Measurements from ENCODE around the gene CTRB1.
"Not testable (repeated sequence)": the region's sequence is repeated elsewhere in the genome, so short reads cannot be mapped to it uniquely, and the experiment has no call there.

CTRB1 gene

DNA sequence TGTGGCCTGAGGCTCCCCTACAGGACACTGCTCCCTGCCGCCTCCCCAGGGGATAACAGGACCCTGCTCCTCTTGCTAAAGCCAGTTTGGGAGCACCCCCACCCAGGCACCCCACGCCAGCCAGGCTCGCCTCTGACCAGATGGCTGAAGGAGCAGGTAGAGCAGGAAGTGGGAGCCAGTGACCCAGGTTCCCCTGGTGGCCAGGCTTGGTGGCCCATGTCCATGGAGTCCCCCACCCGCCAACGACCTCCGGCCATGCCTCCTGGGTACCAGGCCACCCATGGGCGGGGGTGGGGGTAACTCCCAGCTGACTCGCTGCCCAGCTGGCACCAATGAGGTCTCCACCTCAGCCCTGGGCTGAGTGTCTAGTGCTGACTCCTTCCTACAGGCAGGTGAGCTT lies 22.6 kb downstream of the CTRB1 start:
- Histone ChIP-seq H3K36me3 (ENCODE audit: insufficient read depth, low read length) (no peaks in the 10 kb centered on the region; the same call in 1 of the 2 replicates), H3K9me3 (ENCODE audit: low read length) (no peaks in the 10 kb centered on the region), H3K9ac (ENCODE audit: low read length) (no peak overlapping the region), H3F3A (ENCODE audit: insufficient read depth, low read length) (no peaks in the 10 kb centered on the region), H4K20me1 (ENCODE audit: insufficient read depth, low read length) (no peaks in the 10 kb centered on the region), H2AFZ (ENCODE audit: low read length) (no peak overlapping the region), H3K27ac (ENCODE audit: low read depth, low read length, poor library complexity, severe bottlenecking) (no peak overlapping the region), H3K4me3 (ENCODE audit: low read depth, low read length, poor library complexity, severe bottlenecking) (no peak overlapping the region), H3K79me2 (ENCODE audit: insufficient read depth, low read length) (no peaks in the 10 kb centered on the region), H3K9me2 (ENCODE audit: low read depth, low read length) (no peaks in the 10 kb centered on the region), H3K27me3 (ENCODE audit: insufficient read depth, low read length) (0 out of 2 replicates have a peak, but pooled peaks cover 7% of the 10 kb centered on the region), H3K4me1 (ENCODE audit: insufficient read depth, low read length, severe bottlenecking) (no peaks in the 10 kb centered on the region), H3K4me2 (ENCODE audit: low read length) (no peak overlapping the region)
- TF ChIP-seq, protein P1, sequence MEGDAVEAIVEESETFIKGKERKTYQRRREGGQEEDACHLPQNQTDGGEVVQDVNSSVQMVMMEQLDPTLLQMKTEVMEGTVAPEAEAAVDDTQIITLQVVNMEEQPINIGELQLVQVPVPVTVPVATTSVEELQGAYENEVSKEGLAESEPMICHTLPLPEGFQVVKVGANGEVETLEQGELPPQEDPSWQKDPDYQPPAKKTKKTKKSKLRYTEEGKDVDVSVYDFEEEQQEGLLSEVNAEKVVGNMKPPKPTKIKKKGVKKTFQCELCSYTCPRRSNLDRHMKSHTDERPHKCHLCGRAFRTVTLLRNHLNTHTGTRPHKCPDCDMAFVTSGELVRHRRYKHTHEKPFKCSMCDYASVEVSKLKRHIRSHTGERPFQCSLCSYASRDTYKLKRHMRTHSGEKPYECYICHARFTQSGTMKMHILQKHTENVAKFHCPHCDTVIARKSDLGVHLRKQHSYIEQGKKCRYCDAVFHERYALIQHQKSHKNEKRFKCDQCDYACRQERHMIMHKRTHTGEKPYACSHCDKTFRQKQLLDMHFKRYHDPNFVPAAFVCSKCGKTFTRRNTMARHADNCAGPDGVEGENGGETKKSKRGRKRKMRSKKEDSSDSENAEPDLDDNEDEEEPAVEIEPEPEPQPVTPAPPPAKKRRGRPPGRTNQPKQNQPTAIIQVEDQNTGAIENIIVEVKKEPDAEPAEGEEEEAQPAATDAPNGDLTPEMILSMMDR (IDR thresholded peaks at IDR 0.05; ENCODE audit: low read length): no peak

DNA sequence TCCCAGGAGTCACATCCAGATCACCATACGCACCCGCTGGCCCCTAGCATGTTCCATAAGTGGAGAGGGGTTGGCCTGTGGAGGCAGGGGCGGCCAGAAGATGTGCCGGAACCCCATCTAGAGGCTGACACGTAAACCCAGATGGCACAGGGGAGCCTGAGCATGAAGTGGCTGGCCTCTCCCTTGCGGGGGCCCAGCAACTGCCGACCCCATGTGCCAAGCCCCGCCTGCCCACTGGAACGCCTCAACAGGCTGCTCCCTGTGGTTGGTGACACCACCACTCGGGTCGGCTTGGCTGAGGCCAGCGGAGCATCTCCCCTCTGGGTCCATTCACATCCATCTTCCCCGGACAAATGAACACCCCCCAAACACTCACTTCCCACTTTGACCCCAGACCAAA lies 23.2 kb downstream of the CTRB1 start:
- Histone ChIP-seq H2AFZ (ENCODE audit: low read length) (no peak overlapping the region), H3K79me2 (ENCODE audit: insufficient read depth, low read length) (no peaks in the 10 kb centered on the region), H3K36me3 (ENCODE audit: insufficient read depth, low read length) (no peaks in the 10 kb centered on the region; the same call in 1 of the 2 replicates), H3K4me1 (ENCODE audit: insufficient read depth, low read length, severe bottlenecking) (no peaks in the 10 kb centered on the region), H3K27ac (ENCODE audit: low read depth, low read length, poor library complexity, severe bottlenecking) (no peak overlapping the region), H3F3A (ENCODE audit: insufficient read depth, low read length) (no peaks in the 10 kb centered on the region), H3K9me2 (ENCODE audit: low read depth, low read length) (no peaks in the 10 kb centered on the region), H3K4me2 (ENCODE audit: low read length) (no peak overlapping the region), H3K27me3 (ENCODE audit: insufficient read depth, low read length) (0 out of 2 replicates have a peak, but pooled peaks cover 7% of the 10 kb centered on the region), H3K9me3 (ENCODE audit: low read length) (no peaks in the 10 kb centered on the region), H4K20me1 (ENCODE audit: insufficient read depth, low read length) (no peaks in the 10 kb centered on the region), H3K4me3 (ENCODE audit: low read depth, low read length, poor library complexity, severe bottlenecking) (no peak overlapping the region), H3K9ac (ENCODE audit: low read length) (no peak overlapping the region)
- TF ChIP-seq EZH2 (IDR thresholded peaks at IDR 0.05; ENCODE audit: borderline replicate concordance, low read length): no peak
- TF ChIP-seq, protein P1 (IDR thresholded peaks at IDR 0.05; ENCODE audit: low read length): no peak

DNA sequence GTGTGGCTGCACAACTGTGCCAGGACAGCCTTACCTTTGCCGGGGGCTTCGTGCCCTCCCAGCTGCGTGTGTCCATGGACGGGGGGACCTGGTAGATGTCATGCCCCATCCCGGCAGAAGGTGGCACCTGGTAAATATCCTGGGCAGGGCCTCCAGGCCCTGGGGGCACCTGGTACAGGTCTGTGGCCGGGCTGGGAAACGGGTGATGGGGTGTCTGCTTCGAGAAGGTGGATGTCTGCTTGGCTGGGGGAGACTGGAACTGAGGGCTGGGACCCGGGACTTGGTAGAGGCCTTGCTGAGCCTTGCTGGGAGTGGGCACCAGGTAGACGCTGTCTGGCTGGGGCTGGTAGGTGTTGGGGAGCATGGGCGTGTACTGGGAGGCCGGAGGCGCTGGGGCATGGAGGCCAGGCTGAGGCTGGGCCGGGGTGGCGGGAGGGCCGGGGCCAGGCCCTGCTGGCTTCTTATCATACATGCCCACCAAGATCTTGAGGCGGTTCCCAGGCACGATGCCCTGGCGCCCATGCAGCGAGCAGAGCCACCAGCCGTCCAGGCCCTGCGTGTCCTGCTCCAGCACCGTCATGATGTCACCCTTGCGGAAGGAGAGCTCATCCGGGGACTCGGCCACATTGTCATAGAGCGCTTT lies 23.8 kb downstream of the CTRB1 start:
- not testable (repeated sequence) for H2AFZ ChIP-seq (ENCODE audit: low read length); H3K27ac ChIP-seq (ENCODE audit: low read depth, low read length, poor library complexity, severe bottlenecking); H4K20me1 ChIP-seq (ENCODE audit: insufficient read depth, low read length); H3K9ac ChIP-seq (ENCODE audit: low read length); H3F3A ChIP-seq (ENCODE audit: insufficient read depth, low read length); H3K4me2 ChIP-seq (ENCODE audit: low read length); H3K36me3 ChIP-seq (ENCODE audit: insufficient read depth, low read length); H3K27me3 ChIP-seq (ENCODE audit: insufficient read depth, low read length); H3K4me3 ChIP-seq (ENCODE audit: low read depth, low read length, poor library complexity, severe bottlenecking); H3K4me1 ChIP-seq (ENCODE audit: insufficient read depth, low read length, severe bottlenecking); H3K79me2 ChIP-seq (ENCODE audit: insufficient read depth, low read length); H3K9me3 ChIP-seq (ENCODE audit: low read length); H3K9me2 ChIP-seq (ENCODE audit: low read depth, low read length)

DNA sequence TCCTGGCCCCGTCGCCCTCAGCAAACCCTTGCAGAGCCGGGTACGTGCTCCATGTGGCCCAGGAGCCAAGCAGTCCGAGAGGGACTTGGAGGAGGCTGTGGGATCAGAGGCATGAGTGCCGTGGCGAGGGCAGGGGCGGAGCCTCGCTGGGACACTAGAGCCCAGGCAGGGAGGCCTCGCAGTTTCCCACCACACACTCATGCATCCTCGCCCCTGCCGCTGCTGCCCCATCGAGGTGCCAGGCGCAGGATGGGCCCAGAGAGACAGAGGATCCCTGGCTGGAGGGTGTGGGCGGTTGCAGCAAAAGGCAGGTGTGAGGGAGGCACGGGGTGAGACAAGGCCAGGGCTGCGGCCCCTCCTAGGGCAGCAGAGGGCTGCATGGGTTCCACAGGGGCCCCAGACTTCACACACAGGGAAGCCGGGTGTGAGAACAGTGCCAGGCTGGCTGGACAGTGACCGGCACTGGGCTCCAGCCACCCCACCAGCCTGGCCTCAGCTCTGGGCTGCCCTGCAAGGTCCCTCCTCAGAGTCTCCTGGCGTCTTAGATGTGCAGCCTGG lies 25.0 kb downstream of the CTRB1 start:
- Histone ChIP-seq H2AFZ (ENCODE audit: low read length) (no peak overlapping the region), H3K79me2 (ENCODE audit: insufficient read depth, low read length) (no peaks in the 10 kb centered on the region), H3K36me3 (ENCODE audit: insufficient read depth, low read length) (no peaks in the 10 kb centered on the region; the same call in 1 of the 2 replicates), H3K27me3 (ENCODE audit: insufficient read depth, low read length) (peaks cover 11% of the 10 kb centered on the region; the same call in 1 of the 2 replicates), H3K4me3 (ENCODE audit: low read depth, low read length, poor library complexity, severe bottlenecking) (no peak overlapping the region), H4K20me1 (ENCODE audit: insufficient read depth, low read length) (no peaks in the 10 kb centered on the region), H3K4me2 (ENCODE audit: low read length) (no peak overlapping the region), H3K9me2 (ENCODE audit: low read depth, low read length) (no peaks in the 10 kb centered on the region), H3F3A (ENCODE audit: insufficient read depth, low read length) (no peaks in the 10 kb centered on the region), H3K27ac (ENCODE audit: low read depth, low read length, poor library complexity, severe bottlenecking) (no peak overlapping the region), H3K9ac (ENCODE audit: low read length) (no peak overlapping the region), H3K4me1 (ENCODE audit: insufficient read depth, low read length, severe bottlenecking) (no peaks in the 10 kb centered on the region), H3K9me3 (ENCODE audit: low read length) (no peaks in the 10 kb centered on the region)
- TF ChIP-seq, protein P1 (IDR thresholded peaks at IDR 0.05; ENCODE audit: low read length): no peak
- no peak for TF ChIP-seq EZH2 (IDR thresholded peaks at IDR 0.05; ENCODE audit: borderline replicate concordance, low read length)
